ENCODE measurements around the gene MAP6D1. TPM values are rescaled to one million over a fixed set of nuclear protein-coding genes. Genes with fewer than 3 reads are reported as not detected.

Gene MAP6D1
- total and polyA plus RNA-seq, 7 donors = 0.34 to 2.1 (median 0.63) TPM; not detected in 3

DNA sequence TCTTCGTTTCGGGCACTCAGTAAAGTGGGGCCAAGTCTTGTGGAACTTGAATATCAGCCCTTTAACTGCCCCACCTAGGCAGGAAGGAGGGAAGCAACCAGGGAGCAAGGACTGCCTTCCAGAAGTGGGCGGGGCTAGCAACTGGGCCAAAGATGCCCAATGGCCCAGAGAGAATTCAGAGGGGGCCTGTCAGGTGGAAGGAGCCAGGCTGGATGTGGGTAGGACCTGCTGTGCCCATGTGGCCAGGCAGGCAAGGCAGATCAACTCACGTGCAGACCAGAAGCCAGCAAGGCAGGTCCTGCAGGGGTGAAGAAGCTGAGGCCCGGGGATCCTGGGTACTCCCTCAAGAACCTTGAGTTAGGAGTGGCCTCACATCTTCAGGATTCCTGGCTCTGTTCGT lies 5.5 kb downstream of the MAP6D1 start:
- intact Hi-C loops (cut with DNase I) = no loop called here
- DNase-seq = no peak

DNA sequence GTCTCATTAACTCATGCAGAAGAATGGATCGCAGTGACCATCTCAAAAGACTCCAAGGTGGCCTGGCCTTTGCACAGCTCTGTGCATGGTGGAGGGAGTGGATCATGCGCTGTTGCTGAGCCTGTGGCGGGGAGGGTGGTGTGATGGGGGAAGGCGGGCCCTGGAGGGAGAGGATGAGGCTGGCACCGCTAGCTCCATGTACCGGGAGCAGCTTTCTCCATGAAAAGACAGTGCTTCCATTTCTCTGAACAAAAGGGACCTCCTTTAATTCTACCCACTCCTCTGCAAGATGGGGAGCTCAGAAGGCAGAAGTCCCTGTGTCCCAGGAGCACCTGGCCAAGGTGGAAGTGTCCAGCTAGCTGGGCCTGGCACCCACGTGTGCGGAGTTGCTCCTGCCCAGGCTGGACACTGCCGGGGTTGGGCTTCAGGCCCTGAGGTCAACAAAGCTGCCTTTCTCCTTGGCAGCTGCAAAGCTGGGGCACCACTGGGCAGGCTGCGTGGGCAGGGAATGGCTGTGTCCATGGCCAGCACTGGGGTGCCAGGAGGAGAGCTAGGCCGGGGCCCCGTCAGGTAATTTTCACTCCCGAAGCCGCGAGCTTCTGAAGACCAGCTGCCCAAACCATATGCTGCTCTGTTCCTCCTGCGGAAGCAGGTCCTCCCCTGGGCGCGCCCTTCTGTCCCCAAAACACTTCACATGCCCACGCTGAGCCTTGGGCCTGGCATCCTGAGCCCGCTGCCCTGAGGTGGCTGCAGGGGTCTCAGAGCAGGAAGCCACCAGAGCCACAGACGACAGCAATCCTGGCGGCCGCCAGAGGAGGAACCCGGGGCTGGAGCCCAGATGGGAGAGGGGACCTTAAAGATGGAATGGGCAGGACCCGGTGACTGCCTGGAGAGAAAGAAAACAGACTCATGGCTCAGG lies 6.4 kb downstream of the MAP6D1 start:
- Histone ChIP-seq H3K27me3 (no peaks in the 10 kb centered on the region), H3K36me3 (peaks cover 0 to 12% (median 0%) of the 10 kb centered on the region in 4 donors), H3K4me3 (no peak overlapping the region), H3K27ac (no peak overlapping the region), H3K4me1 (no peaks in the 10 kb centered on the region), H3K9me3 (no peaks in the 10 kb centered on the region)
- intact Hi-C loops (cut with DNase I) = no loop called here
- WGBS, 2 donors = 91 to 95% methylated on average over 25 of the region's 25 CpGs
- no peak for TF ChIP-seq POLR2A (IDR thresholded peaks at IDR 0.05)
- TF ChIP-seq EP300 (IDR thresholded peaks at IDR 0.05) = no peak
- TF ChIP-seq, protein P1, sequence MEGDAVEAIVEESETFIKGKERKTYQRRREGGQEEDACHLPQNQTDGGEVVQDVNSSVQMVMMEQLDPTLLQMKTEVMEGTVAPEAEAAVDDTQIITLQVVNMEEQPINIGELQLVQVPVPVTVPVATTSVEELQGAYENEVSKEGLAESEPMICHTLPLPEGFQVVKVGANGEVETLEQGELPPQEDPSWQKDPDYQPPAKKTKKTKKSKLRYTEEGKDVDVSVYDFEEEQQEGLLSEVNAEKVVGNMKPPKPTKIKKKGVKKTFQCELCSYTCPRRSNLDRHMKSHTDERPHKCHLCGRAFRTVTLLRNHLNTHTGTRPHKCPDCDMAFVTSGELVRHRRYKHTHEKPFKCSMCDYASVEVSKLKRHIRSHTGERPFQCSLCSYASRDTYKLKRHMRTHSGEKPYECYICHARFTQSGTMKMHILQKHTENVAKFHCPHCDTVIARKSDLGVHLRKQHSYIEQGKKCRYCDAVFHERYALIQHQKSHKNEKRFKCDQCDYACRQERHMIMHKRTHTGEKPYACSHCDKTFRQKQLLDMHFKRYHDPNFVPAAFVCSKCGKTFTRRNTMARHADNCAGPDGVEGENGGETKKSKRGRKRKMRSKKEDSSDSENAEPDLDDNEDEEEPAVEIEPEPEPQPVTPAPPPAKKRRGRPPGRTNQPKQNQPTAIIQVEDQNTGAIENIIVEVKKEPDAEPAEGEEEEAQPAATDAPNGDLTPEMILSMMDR (IDR thresholded peaks at IDR 0.05) = no peak
- TF ChIP-seq POLR2AphosphoS5 (IDR thresholded peaks at IDR 0.05) = no peak
- no peak for DNase-seq

More for the DNA sequence above, 5.5 kb downstream of the MAP6D1 start:
- Histone ChIP-seq H3K9me3 (no peaks in the 10 kb centered on the region), H3K27me3 (no peaks in the 10 kb centered on the region), H3K4me1 (peaks cover 0 to 8% (median 7%) of the 10 kb centered on the region in 4 donors), H3K4me3 (no peak overlapping the region), H3K36me3 (peaks cover 0 to 12% (median 0%) of the 10 kb centered on the region in 4 donors), H3K27ac (no peak overlapping the region)
- 87 to 91% methylated on average over 6 of the region's 6 CpGs for WGBS, 2 donors
- TF ChIP-seq, protein P1 (IDR thresholded peaks at IDR 0.05) = no peak
- TF ChIP-seq EP300 (IDR thresholded peaks at IDR 0.05) (no peak), POLR2A (IDR thresholded peaks at IDR 0.05) (no peak), POLR2AphosphoS5 (IDR thresholded peaks at IDR 0.05) (no peak)

DNA sequence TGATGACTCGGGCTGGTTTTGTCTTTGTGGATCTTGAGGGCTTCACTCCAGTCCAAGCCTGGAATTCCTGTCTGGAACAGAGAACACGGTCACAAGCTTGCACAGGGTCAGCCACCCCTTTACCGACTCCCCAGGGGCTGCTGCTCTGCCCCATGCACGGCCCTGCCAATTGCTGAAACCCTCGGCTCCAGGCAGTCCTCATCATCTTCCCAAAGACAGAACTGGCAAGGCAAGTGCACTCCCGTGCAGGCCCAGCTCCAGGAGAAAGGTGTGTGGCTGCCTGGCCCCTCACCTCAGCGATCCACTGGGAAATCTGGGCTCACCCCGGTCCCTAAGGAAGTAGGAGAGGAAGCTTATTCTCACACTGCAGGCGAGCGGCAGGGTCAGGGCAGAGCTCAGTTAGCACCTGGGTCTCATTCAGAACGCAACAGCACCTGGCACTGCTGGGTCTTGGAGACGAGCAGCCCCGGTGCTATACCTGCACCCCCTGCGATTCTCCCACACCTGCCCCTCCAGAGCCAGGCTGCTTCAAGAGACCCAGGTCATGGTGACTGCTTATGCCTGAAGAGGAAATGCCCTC lies 7.2 kb downstream of the MAP6D1 start:
- H3K27ac ChIP-seq = no peak overlapping the region
- no peak for TF ChIP-seq POLR2A (IDR thresholded peaks at IDR 0.05)
- TF ChIP-seq, protein P1 (IDR thresholded peaks at IDR 0.05) = no peak
- TF ChIP-seq POLR2AphosphoS5 (IDR thresholded peaks at IDR 0.05) = no peak
- TF ChIP-seq EP300 (IDR thresholded peaks at IDR 0.05) = no peak
- DNase-seq = no peak
- no peaks in the 10 kb centered on the region for H3K4me1 ChIP-seq
- intact Hi-C loops (cut with DNase I) = no loop called here
- H3K9me3 ChIP-seq = no peaks in the 10 kb centered on the region
- H3K4me3 ChIP-seq = no peak overlapping the region
- no peaks in the 10 kb centered on the region for H3K27me3 ChIP-seq
- 91 to 93% methylated on average over 14 of the region's 14 CpGs for WGBS, 2 donors
- H3K36me3 ChIP-seq = peaks cover 0 to 12% (median 0%) of the 10 kb centered on the region in 4 donors

DNA sequence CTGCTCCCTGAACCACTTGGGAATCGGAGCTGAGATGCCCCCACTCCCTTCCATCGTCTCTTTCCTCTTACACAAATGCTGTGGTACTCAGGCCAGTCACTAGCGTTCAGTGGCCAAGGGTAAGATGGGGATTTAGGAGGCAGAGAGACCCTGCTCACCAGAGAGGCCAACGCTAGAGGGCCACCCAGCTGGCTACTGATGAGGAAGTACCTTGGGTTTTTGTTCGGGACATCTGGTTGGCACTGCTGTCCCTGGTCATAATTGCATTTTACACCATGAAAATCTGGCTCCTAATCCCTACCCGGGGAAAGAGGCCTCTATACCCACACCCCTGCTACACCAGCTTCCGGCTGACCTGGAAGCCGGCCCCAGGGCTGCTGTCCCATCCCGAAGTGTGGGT lies 7.7 kb downstream of the MAP6D1 start:
- DNase-seq = no peak
- H3K4me1 ChIP-seq = no peaks in the 10 kb centered on the region
- TF ChIP-seq EP300 (IDR thresholded peaks at IDR 0.05) (no peak), POLR2A (IDR thresholded peaks at IDR 0.05) (no peak), POLR2AphosphoS5 (IDR thresholded peaks at IDR 0.05) (no peak)
- TF ChIP-seq, protein P1 (IDR thresholded peaks at IDR 0.05) = no peak
- intact Hi-C loops (cut with DNase I) = no loop called here
- H3K27ac ChIP-seq = no peak overlapping the region
- no peaks in the 10 kb centered on the region for H3K9me3 ChIP-seq
- H3K27me3 ChIP-seq = no peaks in the 10 kb centered on the region
- H3K36me3 ChIP-seq = peaks cover 0 to 12% (median 0%) of the 10 kb centered on the region in 4 donors
- 94 to 95% methylated on average over 9 of the region's 9 CpGs for WGBS, 2 donors
- no peak overlapping the region for H3K4me3 ChIP-seq

All from sigmoid colon (tissue), 7 donors.